AG09319 (cell line): ENCODE results near the gene TEAD2.

Source experiments
- DNase-seq: peaks from one replicate; pipeline ENCODE4 v3.0.0-alpha.2; 2010; ENCODE audit warnings: low read depth; ENCODE audit errors: extremely low read depth
- CTCF ChIP-seq: IDR thresholded peaks from 2 replicates; pipeline ENCODE4 v1.5.1; 2011; ENCODE audit warnings: low read depth, mild to moderate bottlenecking, inconsistent platforms, low read length, moderate library complexity

Gene TEAD2

DNA sequence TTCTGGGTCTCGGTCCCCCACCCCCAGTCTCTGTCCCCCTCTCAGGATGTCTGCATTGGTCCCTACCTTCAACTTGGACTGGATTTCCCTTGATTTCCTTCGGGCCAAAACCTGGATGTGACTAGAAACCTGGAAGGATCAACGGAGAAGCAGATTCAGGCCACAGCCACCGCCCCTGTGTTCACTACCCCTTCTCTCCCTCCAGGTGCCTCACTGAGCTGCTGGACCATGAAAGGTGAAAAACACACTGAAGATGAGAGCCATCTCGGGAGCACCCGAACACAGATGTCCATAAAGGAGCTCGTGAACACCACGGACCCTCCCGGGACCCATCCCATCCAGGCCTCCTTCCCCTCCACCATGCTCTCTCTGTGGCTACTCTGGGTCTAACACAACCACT lies 5.0 kb downstream of the TEAD2 start:
- TF ChIP-seq CTCF, result no peak
- DNase-seq, result no peak

DNA sequence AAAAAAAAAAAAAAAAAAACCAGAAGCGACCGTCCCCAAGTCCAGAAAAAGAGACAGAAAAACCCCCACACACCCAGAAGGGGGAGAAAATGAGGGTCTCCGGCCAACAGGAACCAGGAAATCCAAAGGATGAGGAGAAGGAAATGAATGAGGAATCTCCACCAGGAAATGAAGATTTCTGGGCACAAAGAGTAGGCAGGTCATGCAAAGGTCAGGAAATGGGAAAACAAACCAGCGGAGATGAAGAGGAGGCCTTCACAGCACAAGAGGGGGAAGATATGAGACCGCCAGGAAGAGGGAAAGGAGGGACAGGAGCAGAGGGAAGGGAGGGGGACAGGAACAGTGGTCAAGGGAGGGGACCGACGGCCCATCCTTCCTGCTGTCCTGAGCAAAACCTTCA lies 5.8 kb downstream of the TEAD2 start:
- no peak for TF ChIP-seq CTCF
- DNase-seq, result no peak

GRCh38 chr19:49355909-49356353 lies 6.3 kb downstream of the TEAD2 start:
- DNase-seq, result no peak
- TF ChIP-seq CTCF, result no peak

- TF ChIP-seq CTCF, result no peak
- no peak for DNase-seq
These were observed 12.6 kb downstream of the TEAD2 start for GRCh38 chr19:49349567-49349966.

DNA sequence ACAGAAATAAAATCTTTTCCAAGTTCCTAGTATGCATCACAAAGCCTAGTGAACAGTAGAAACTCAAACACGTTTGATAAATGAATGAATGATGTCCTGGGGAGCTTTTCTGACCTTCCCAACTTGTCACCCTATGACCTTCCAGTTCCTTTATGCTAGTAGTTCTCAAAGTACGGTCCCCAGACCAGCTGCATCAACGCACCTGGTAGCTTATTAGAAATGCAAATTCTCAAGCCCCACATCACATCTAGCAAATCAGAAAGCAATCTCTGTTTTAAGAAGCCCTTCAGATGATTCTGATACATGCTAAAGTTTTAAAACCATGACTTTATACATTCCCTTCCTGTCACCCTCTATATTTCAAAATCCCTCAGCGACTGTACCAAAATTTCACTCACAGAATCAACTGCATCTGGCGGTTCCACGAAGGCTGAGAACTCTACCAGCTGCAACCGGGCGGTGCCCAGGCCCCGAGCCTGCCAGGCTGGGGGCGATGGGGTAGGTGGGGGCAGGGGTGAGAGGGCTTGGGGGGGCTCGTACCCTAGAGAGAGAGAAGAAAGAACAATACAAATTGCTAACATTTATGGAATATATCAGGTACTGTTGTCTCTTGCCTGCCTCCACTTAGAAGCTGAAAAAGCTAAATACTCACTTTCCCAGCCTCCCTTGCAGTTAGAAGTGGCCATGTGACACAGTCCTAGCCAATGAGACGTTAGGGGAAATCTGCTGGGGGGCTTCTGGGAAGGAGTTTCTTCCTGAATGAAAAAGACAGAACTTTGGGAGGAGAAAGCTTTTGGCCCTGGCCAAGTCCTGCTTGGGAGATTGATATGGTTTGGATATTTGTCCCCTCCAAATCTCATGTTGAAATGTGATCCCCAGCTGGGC lies 13.7 kb downstream of the TEAD2 start:
- no peak for TF ChIP-seq CTCF
- no peak for DNase-seq

- peak; percentile 24 for TF ChIP-seq CTCF
These were observed 14.4 kb downstream of the TEAD2 start for GRCh38 chr19:49347835-49348234.

DNA sequence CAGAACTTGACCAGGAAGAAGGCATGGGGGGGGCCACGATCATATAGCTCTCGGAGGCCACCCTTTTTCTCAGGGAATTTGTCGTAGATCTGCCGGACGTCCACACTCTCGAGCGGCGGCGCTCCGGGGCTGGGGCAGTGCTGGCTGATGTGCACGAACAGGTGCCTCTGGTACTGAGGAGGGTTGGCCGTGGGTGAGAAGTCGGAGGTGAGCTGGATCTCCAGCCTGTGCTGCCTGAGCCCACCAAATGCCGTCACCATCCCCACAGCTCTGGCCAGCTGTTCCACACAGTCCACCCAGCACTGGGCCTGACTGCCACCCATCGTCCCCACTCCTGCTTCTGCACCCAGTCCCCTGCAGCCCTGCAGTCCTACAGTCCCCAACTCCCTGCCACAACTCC lies 15.0 kb downstream of the TEAD2 start:
- TF ChIP-seq CTCF, result no peak

More at GRCh38 chr19:49347835-49348234, 14.4 kb downstream of the TEAD2 start:
- peak; percentile 32 for DNase-seq

More for the DNA sequence above, 15.0 kb downstream of the TEAD2 start:
- DNase-seq, result no peak
